ENCODE data around the gene ODF4. TPM values are rescaled to one million over a fixed set of nuclear protein-coding genes. Genes with fewer than 3 reads are reported as not detected.
"Not testable (repeated sequence)": the region's sequence is repeated elsewhere in the genome, so short reads cannot be mapped to it uniquely, and the experiment has no call there.

The ODF4 gene
- total RNA-seq, 8 experiments from 2014 or later: 0.25 TPM; not detected in 7

DNA sequence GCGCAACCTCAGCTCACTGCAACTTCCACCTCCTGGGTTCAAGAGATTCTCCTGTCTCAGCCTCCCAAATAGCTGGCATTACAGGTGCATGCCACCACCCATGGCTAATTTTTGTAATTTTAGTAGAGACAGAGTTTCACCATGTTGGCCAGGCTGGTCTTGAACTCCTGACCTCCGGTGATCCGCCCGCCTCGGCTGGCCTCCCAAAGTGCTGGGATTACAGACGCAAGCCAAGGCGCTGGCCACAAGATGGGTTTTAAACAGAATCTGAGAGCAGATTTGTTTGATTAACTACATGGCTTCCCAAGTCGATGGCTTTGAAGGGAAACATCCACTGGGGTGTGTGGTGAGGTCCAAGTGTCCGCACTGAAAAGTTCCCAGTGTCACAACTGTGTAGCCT lies 54.9 kb downstream of the ODF4 start:
- H3K27ac ChIP-seq; H3K4me1 ChIP-seq (replicated peaks in 1 of 2); H3K4me3 ChIP-seq; ATAC-seq (replicated peaks in 6 of 8); in situ Hi-C loops (cut with MboI; ENCODE audit: low pct_unique_long_range_greater_than_20kb in 2 of 9, low sequenced_read_pairs in 9 of 9, unreplicated experiment in 9 of 9): not testable (repeated sequence)
- 60 to 90% (median 88%) methylated on average over 1 to 9 of the region's 9 CpGs; no CpG with 5 or more reads in 4 of the 10 experiments for WGBS, 10 experiments

Other genes with a start within 250 kb of the ODF4 start
- under 1 TPM in 7 of 8 experiments, not detected in 1; 0.15 to 0.95 (median 0.36) TPM for gene ALOXE3, start 221.3 kb upstream of the ODF4 start, total RNA-seq
- 1 to 10 TPM in 5 of 8 experiments, under 1 TPM in 2, not detected in 1; 0.31 to 4.0 (median 1.4) TPM for gene HES7, start 215.7 kb upstream of the ODF4 start, total RNA-seq
- 10 to 100 TPM; 12.2 to 51.5 (median 27.3) TPM for gene PER1, start 187.4 kb upstream of the ODF4 start, total RNA-seq
- gene VAMP2, start 176.9 kb upstream of the ODF4 start, total RNA-seq: 100 to 1,000 TPM in 1 of 8 experiments, 10 to 100 TPM in 6, 1 to 10 TPM in 1; 8.3 to 148 (median 39.3) TPM
- 10 to 100 TPM in 7 of 8 experiments, 1 to 10 TPM in 1; 5.8 to 54.2 (median 30.1) TPM for gene TMEM107, start 163.5 kb upstream of the ODF4 start, total RNA-seq
- gene BORCS6, start 149.7 kb upstream of the ODF4 start, total RNA-seq: 10 to 100 TPM in 1 of 8 experiments, 1 to 10 TPM in 7; 3.5 to 11.1 (median 5.6) TPM
- 10 to 100 TPM in 3 of 8 experiments, 1 to 10 TPM in 4, under 1 TPM in 1; 0.71 to 70.7 (median 3.0) TPM for gene AURKB, start 129.3 kb upstream of the ODF4 start, total RNA-seq
- gene CTC1, start 91.8 kb upstream of the ODF4 start, total RNA-seq: 10 to 100 TPM in 5 of 8 experiments, 1 to 10 TPM in 3; 3.9 to 20.9 (median 12.2) TPM
- 10 to 100 TPM; 19.6 to 71.5 (median 28.3) TPM for gene PFAS, start 90.6 kb upstream of the ODF4 start, total RNA-seq
- gene RANGRF, start 51.2 kb upstream of the ODF4 start, total RNA-seq: 10 to 100 TPM; 17.0 to 26.9 (median 23.1) TPM
- gene SLC25A35, start 44.4 kb upstream of the ODF4 start, total RNA-seq: 1 to 10 TPM; 1.0 to 7.9 (median 2.5) TPM
- 1 to 10 TPM in 2 of 8 experiments, under 1 TPM in 4, not detected in 2; 0.13 to 1.6 (median 0.34) TPM for gene ARHGEF15, start 29.6 kb upstream of the ODF4 start, total RNA-seq
- gene RPL26, start 43.4 kb downstream of the ODF4 start, total RNA-seq: 1,000 to 10,000 TPM; 3,314 to 6,110 (median 4,631) TPM
- under 1 TPM; 0.11 to 0.81 (median 0.19) TPM for gene RNF222, start 58.0 kb downstream of the ODF4 start, total RNA-seq
- 10 to 100 TPM; 31.8 to 63.6 (median 54.6) TPM for gene NDEL1, start 96.0 kb downstream of the ODF4 start, total RNA-seq